ENCODE results near the gene ADGRL1. TPM values are rescaled to one million over a fixed set of nuclear protein-coding genes. Genes with fewer than 3 reads are reported as not detected.

ADGRL1 gene
- total RNA-seq, 1 donor from 2014 or later = 106 TPM

DNA sequence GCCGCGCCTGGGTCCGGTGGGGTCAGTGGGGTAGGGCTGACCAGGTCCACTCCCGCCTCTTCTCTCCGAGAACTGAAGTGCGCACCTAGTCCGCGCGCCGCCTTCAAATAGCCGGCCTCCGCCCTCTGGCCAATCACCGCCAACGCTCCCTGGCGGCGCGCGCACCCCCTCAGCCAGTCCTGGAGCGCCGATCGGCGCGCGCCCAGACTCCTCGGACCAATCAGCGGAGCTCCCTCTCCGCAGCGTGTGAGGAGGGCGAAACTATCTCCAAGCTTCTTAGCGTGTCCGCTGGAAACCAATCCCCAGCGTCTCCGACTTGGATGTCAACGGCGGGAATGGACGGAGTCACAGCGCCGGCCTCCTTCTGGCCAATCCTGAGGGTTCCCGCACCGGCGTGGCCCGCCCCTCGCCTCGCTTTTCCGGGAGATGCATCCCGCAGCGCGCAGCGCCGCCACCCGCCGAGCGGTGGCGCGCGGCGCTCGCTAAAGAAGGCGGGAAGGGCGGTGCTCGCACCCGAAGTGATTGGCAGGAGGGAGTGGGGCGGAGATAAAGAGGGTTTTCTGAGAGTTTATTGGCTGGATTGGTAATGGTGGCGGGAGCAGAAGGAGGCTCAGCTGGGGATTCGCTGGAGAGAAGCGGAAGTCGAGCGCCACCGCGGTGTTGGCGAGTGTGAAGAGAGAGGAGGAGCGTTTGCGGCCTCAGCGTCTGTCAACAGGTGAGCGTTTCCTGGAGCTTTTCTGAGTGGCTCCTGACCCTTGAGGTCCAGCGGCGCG lies 69.3 kb downstream of the ADGRL1 start, which contains the start of gene ASF1B:
Gene ASF1B (minus strand): TSS at position 81 of the 773 bp plus-strand sequence. CDS start 133 bp downstream, outside the sequence.
- TF ChIP-seq, protein P1, sequence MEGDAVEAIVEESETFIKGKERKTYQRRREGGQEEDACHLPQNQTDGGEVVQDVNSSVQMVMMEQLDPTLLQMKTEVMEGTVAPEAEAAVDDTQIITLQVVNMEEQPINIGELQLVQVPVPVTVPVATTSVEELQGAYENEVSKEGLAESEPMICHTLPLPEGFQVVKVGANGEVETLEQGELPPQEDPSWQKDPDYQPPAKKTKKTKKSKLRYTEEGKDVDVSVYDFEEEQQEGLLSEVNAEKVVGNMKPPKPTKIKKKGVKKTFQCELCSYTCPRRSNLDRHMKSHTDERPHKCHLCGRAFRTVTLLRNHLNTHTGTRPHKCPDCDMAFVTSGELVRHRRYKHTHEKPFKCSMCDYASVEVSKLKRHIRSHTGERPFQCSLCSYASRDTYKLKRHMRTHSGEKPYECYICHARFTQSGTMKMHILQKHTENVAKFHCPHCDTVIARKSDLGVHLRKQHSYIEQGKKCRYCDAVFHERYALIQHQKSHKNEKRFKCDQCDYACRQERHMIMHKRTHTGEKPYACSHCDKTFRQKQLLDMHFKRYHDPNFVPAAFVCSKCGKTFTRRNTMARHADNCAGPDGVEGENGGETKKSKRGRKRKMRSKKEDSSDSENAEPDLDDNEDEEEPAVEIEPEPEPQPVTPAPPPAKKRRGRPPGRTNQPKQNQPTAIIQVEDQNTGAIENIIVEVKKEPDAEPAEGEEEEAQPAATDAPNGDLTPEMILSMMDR (IDR thresholded peaks at IDR 0.05; ENCODE audit: unreplicated experiment) = peak; percentile 63
- H3K27me3 Mint-ChIP-seq (ENCODE audit: low read depth) = no peaks in the 10 kb centered on the region
- H3K36me3 Mint-ChIP-seq = no peaks in the 10 kb centered on the region
- peaks cover 27% of the 10 kb centered on the region for H3K4me1 Mint-ChIP-seq
- peak within 1 kb of the TSS; percentile 98 for H3K27ac Mint-ChIP-seq
- DNase-seq (ENCODE audit: low spot score in 2 of 2, unreplicated experiment in 2 of 2) = peak; percentile 97 to 98
- peak within 1 kb of the TSS; percentile 90 for H3K4me3 Mint-ChIP-seq
- no peaks in the 10 kb centered on the region for H3K9me3 Mint-ChIP-seq

DNA sequence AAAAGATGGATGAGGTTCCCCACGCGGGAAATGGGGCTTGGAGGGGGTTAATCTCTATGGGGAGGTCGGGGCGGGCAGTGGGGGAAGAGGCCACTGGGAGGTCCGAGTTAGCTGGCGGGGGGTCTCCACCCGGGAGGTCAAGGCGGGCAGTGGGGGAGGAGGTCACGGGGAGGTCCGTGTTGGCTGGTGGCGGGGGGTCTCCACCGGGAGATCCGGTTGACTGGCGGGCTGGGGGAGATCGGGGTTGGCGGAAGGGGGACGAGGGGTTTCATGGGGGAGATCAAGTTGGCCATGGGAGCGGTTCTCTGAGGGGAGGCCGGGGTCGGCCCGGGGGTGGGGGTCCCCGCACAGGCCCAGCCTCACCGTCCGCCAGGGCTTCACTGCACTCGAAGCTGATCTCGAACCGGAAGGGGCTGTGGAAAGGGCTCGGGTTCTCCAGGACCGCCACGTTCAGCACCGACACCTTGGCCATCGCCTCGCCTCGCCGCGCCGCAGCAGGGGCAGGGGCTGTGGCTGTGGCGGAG lies 69.9 kb downstream of the ADGRL1 start:
- DNase-seq (ENCODE audit: low spot score in 2 of 2, unreplicated experiment in 2 of 2) = no peak
- TF ChIP-seq, protein P1 (IDR thresholded peaks at IDR 0.05; ENCODE audit: unreplicated experiment) = no peak
- H3K27ac Mint-ChIP-seq = peak overlapping the region; percentile 86
- H3K4me3 Mint-ChIP-seq = peak overlapping the region; percentile 90
- no peaks in the 10 kb centered on the region for H3K36me3 Mint-ChIP-seq
- H3K9me3 Mint-ChIP-seq = no peaks in the 10 kb centered on the region
- peaks cover 27% of the 10 kb centered on the region for H3K4me1 Mint-ChIP-seq
- no peaks in the 10 kb centered on the region for H3K27me3 Mint-ChIP-seq (ENCODE audit: low read depth)

DNA sequence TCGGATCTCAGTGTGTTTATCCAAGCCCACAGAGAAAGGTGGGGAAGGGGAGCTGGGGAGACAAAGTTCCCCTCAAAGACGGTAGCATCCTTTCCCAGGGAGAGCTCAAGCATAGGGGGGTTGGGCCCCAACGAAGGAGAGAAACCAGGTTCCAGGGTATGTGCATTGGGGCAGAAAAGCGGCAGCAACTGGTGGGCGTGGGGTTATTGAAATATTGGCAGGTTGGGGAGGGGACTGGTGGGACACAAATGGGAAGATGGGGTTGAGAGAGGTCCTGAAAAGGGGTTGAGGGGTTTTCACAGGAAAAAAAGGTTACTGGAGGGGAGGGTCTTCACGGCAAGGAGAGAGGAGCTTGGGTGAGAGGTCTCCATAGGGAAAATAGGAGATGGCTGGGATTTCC lies 70.6 kb downstream of the ADGRL1 start:
- Mint-ChIP-seq H3K9me3 (no peaks in the 10 kb centered on the region), H3K4me1 (peaks cover 27% of the 10 kb centered on the region), H3K36me3 (no peaks in the 10 kb centered on the region), H3K27ac (peak overlapping the region; percentile 86), H3K27me3 (ENCODE audit: low read depth) (no peaks in the 10 kb centered on the region), H3K4me3 (peak overlapping the region; percentile 90)
- TF ChIP-seq, protein P1 (IDR thresholded peaks at IDR 0.05; ENCODE audit: unreplicated experiment) = no peak
- no peak for DNase-seq (ENCODE audit: low spot score in 2 of 2, unreplicated experiment in 2 of 2)

DNA sequence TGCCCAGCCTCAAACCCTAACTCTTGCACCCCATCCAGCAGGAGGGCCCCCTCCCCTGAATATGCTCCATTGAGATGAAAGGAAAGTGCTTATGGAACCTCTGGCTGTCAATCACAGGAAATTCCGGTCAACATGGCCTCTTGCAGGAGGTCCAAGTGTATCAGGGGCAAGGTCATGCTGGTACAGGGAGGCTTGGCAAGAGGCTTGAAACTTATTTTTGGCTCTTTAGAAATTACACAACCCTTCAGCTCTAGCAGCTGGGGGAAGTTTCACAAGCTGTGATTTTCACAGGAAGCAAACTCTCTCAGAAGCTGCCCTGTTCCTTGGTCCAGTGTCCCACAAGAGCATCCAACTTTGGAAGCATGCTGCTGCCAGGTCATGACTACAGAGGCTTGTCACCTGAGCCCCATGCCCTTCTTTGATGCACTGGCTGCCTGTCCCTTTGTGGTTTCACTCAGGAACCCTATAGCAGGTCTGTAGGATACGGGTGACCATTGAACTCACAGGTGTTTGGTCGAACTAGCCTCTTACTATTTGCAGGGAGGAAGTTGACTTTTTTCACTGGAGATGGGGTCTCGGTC lies 78.0 kb downstream of the ADGRL1 start:
- H3K36me3 Mint-ChIP-seq = no peaks in the 10 kb centered on the region
- H3K27me3 Mint-ChIP-seq (ENCODE audit: low read depth) = no peaks in the 10 kb centered on the region
- no peaks in the 10 kb centered on the region for H3K4me1 Mint-ChIP-seq
- TF ChIP-seq, protein P1 (IDR thresholded peaks at IDR 0.05; ENCODE audit: unreplicated experiment) = no peak
- no peaks in the 10 kb centered on the region for H3K9me3 Mint-ChIP-seq
- H3K4me3 Mint-ChIP-seq = no peak overlapping the region
- DNase-seq (ENCODE audit: low spot score in 2 of 2, unreplicated experiment in 2 of 2) = no peak
- no peak overlapping the region for H3K27ac Mint-ChIP-seq

DNA sequence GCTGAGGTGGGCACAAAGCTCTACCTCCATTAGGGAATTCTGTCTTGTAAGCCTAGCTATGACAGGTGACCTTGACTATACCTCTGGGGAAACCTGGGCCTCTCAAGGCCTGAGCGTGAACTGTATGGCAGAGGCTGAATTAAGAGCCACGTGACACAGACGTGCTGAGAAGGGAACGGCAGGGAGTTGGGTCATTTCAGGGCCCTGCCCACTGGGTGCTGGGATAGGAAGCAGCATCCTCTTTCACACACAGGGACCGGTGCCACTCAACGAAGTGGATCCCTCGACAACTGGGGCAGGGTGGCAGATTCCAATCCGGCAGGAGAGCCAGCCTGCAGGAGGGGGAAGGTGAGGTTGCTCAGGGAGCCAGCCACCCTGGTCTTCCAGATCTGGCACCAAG lies 78.8 kb downstream of the ADGRL1 start:
- Mint-ChIP-seq H3K27ac (no peak overlapping the region), H3K36me3 (no peaks in the 10 kb centered on the region), H3K4me3 (no peak overlapping the region), H3K27me3 (ENCODE audit: low read depth) (no peaks in the 10 kb centered on the region), H3K4me1 (no peaks in the 10 kb centered on the region), H3K9me3 (no peaks in the 10 kb centered on the region)
- DNase-seq (ENCODE audit: low spot score in 2 of 2, unreplicated experiment in 2 of 2) = no peak
- TF ChIP-seq, protein P1 (IDR thresholded peaks at IDR 0.05; ENCODE audit: unreplicated experiment) = no peak
